Measurements from ENCODE around the gene CKAP5.

CKAP5 gene

GRCh38 chr11:46874586-46874985, 28.5 kb upstream of the CKAP5 start:
- no peak for TF ChIP-seq GATA1 (IDR thresholded peaks at IDR 0.05; ENCODE audit: low read depth, low read length)
- no peak for TF ChIP-seq POLR2A (IDR thresholded peaks at IDR 0.05; ENCODE audit: low read length)
- no peak for DNase-seq

- DNase-seq, result no peak
- TF ChIP-seq POLR2A (IDR thresholded peaks at IDR 0.05; ENCODE audit: low read length) (no peak), GATA1 (IDR thresholded peaks at IDR 0.05; ENCODE audit: low read depth, low read length) (no peak)
Measured at GRCh38 chr11:46868912-46869311, 22.8 kb upstream of the CKAP5 start.

- TF ChIP-seq GATA1 (IDR thresholded peaks at IDR 0.05; ENCODE audit: low read depth, low read length) (no peak), POLR2A (IDR thresholded peaks at IDR 0.05; ENCODE audit: low read length) (no peak)
- DNase-seq, result no peak
Measured at GRCh38 chr11:46865340-46865739, 19.3 kb upstream of the CKAP5 start.

- TF ChIP-seq GATA1 (IDR thresholded peaks at IDR 0.05; ENCODE audit: low read depth, low read length), result no peak
- no peak for TF ChIP-seq POLR2A (IDR thresholded peaks at IDR 0.05; ENCODE audit: low read length)
- no peak for DNase-seq
Measured at GRCh38 chr11:46860218-46860617, 14.1 kb upstream of the CKAP5 start.

GRCh38 chr11:46858920-46859546, 13.0 kb upstream of the CKAP5 start:
- TF ChIP-seq GATA1 (IDR thresholded peaks at IDR 0.05; ENCODE audit: low read depth, low read length) (no peak), POLR2A (IDR thresholded peaks at IDR 0.05; ENCODE audit: low read length) (no peak)
- DNase-seq, result no peak

GRCh38 chr11:46857666-46858065, 11.6 kb upstream of the CKAP5 start:
- DNase-seq, result no peak
- no peak for TF ChIP-seq POLR2A (IDR thresholded peaks at IDR 0.05; ENCODE audit: low read length)
- TF ChIP-seq GATA1 (IDR thresholded peaks at IDR 0.05; ENCODE audit: low read depth, low read length), result no peak

GRCh38 chr11:46856605-46857343, 10.7 kb upstream of the CKAP5 start:
- TF ChIP-seq GATA1 (IDR thresholded peaks at IDR 0.05; ENCODE audit: low read depth, low read length) (no peak), POLR2A (IDR thresholded peaks at IDR 0.05; ENCODE audit: low read length) (no peak)
- DNase-seq, result no peak

GRCh38 chr11:46855863-46856262, 9.8 kb upstream of the CKAP5 start:
- DNase-seq, result no peak
- no peak for TF ChIP-seq POLR2A (IDR thresholded peaks at IDR 0.05; ENCODE audit: low read length)

- DNase-seq, result no peak
- no peak for TF ChIP-seq POLR2A (IDR thresholded peaks at IDR 0.05; ENCODE audit: low read length)
- no peak for TF ChIP-seq GATA1 (IDR thresholded peaks at IDR 0.05; ENCODE audit: low read depth, low read length)
Measured at GRCh38 chr11:46855167-46855566, 9.1 kb upstream of the CKAP5 start.

- TF ChIP-seq POLR2A (IDR thresholded peaks at IDR 0.05; ENCODE audit: low read length) (no peak), GATA1 (IDR thresholded peaks at IDR 0.05; ENCODE audit: low read depth, low read length) (no peak)
- no peak for DNase-seq
Measured at GRCh38 chr11:46850829-46851380, 4.8 kb upstream of the CKAP5 start.

GRCh38 chr11:46849631-46850030, 3.6 kb upstream of the CKAP5 start:
- no peak for DNase-seq
- TF ChIP-seq POLR2A (IDR thresholded peaks at IDR 0.05; ENCODE audit: low read length) (no peak), GATA1 (IDR thresholded peaks at IDR 0.05; ENCODE audit: low read depth, low read length) (no peak)

GRCh38 chr11:46846510-46846830, 390 bp upstream of the CKAP5 start:
- no peak for TF ChIP-seq GATA1 (IDR thresholded peaks at IDR 0.05; ENCODE audit: low read depth, low read length)
- no peak for TF ChIP-seq POLR2A (IDR thresholded peaks at IDR 0.05; ENCODE audit: low read length)
- no peak for DNase-seq

- DNase-seq, result no peak
- no peak for TF ChIP-seq GATA1 (IDR thresholded peaks at IDR 0.05; ENCODE audit: low read depth, low read length)
Measured at GRCh38 chr11:46845440-46845739, 690 bp downstream of the CKAP5 start.

GRCh38 chr11:46840116-46840515, 6.0 kb downstream of the CKAP5 start:
- TF ChIP-seq POLR2A (IDR thresholded peaks at IDR 0.05; ENCODE audit: low read length), result no peak
- TF ChIP-seq GATA1 (IDR thresholded peaks at IDR 0.05; ENCODE audit: low read depth, low read length), result no peak
- DNase-seq, result no peak

- TF ChIP-seq GATA1 (IDR thresholded peaks at IDR 0.05; ENCODE audit: low read depth, low read length), result no peak
- TF ChIP-seq POLR2A (IDR thresholded peaks at IDR 0.05; ENCODE audit: low read length), result no peak
- DNase-seq, result no peak
Measured at GRCh38 chr11:46838501-46838900, 7.6 kb downstream of the CKAP5 start.

Measured in erythroblast (primary cell).